ENCODE measurements around the gene DNAJC6.

Gene DNAJC6

DNA sequence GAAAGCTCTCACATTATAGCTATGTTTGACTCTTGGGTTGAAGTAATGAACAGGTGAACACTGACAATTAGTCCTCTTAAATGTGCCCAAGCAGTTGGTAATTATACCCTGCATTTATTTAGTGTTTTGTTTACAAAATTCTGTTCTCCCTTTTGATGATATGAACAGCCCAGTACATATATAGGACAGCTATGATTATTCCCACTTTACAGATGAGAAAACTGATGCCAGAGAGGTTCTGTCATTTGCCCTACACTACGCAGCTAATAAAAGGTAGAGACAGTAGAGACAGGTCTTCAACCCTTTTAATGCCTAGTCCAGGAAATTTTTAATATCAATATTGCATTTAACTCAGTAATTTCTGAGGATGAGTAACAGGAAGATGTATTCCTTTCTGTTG is 46.1 kb upstream of the DNAJC6 start:
- Histone ChIP-seq H3K9me3 (ENCODE audit: insufficient read depth, low read depth, low read length) (no peaks in the 10 kb centered on the region), H3F3A (ENCODE audit: low read depth) (no peaks in the 10 kb centered on the region), H3K27me3 (ENCODE audit: insufficient read depth, low read length, poor library complexity, severe bottlenecking) (no peaks in the 10 kb centered on the region), H3K4me2 (ENCODE audit: low read depth, low read length, poor library complexity, severe bottlenecking) (no peak overlapping the region), H3K4me1 (ENCODE audit: insufficient read depth, low read length, poor library complexity, severe bottlenecking) (peaks cover 19% of the 10 kb centered on the region), H3K79me2 (ENCODE audit: insufficient read depth, low read length) (no peaks in the 10 kb centered on the region), H3K9ac (ENCODE audit: low read depth, low read length, poor library complexity, severe bottlenecking) (no peak overlapping the region), H3K4me3 (ENCODE audit: low read length, poor library complexity, severe bottlenecking) (no peak overlapping the region), H3K36me3 (ENCODE audit: insufficient read depth, low read length) (no peaks in the 10 kb centered on the region), H4K20me1 (ENCODE audit: insufficient read depth, low read length, poor library complexity, severe bottlenecking) (no peaks in the 10 kb centered on the region), H3K9me2 (replicated peaks; ENCODE audit: low read depth, low read length) (no peaks in the 10 kb centered on the region), H2AFZ (ENCODE audit: low read length) (no peak overlapping the region)
- TF ChIP-seq, protein P1, sequence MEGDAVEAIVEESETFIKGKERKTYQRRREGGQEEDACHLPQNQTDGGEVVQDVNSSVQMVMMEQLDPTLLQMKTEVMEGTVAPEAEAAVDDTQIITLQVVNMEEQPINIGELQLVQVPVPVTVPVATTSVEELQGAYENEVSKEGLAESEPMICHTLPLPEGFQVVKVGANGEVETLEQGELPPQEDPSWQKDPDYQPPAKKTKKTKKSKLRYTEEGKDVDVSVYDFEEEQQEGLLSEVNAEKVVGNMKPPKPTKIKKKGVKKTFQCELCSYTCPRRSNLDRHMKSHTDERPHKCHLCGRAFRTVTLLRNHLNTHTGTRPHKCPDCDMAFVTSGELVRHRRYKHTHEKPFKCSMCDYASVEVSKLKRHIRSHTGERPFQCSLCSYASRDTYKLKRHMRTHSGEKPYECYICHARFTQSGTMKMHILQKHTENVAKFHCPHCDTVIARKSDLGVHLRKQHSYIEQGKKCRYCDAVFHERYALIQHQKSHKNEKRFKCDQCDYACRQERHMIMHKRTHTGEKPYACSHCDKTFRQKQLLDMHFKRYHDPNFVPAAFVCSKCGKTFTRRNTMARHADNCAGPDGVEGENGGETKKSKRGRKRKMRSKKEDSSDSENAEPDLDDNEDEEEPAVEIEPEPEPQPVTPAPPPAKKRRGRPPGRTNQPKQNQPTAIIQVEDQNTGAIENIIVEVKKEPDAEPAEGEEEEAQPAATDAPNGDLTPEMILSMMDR (conservative IDR thresholded peaks at IDR 0.05; ENCODE audit: low read length): no peak
- no peak for TF ChIP-seq EZH2phosphoT487 (IDR thresholded peaks at IDR 0.05; ENCODE audit: borderline replicate concordance)

DNA sequence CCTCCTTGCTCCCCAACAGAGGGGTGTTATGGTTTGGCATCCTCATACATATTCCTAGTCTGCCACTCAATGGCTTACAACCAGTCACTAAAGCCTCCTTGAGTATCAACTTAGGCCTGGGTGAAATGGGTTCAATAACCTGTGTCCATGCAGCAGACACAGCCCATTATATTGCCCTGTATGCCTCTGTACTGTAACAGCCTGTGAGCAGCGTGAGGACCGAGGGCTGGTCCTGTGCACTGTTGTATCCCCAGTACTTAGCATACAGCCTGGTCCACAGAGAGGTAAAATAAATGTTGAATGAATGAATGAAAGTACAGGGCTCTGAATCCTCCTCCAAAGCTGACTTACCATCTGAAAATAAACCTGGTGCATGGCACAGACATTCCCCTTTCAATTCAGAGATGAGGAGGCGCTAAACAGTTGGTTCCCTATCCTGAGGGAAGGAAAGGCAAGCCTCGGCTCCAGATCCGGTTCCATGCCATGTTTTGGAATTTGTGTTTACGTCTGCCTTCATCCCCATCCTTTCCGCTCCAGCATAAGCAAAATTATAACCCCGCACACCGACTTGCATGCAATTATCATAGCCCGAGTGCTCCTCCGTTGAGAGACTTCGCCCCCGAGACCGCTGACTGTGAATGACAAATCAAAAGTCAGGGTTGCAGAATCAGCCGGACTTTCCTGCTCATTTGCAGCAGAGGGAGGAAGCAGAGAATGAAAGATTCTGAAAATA is 45.0 kb upstream of the DNAJC6 start:
- no peak overlapping the region for H2AFZ ChIP-seq (ENCODE audit: low read length)
- TF ChIP-seq, protein P1 (conservative IDR thresholded peaks at IDR 0.05; ENCODE audit: low read length): no peak
- no peak for TF ChIP-seq EZH2phosphoT487 (IDR thresholded peaks at IDR 0.05; ENCODE audit: borderline replicate concordance)
- H3K79me2 ChIP-seq (ENCODE audit: insufficient read depth, low read length): no peaks in the 10 kb centered on the region

DNA sequence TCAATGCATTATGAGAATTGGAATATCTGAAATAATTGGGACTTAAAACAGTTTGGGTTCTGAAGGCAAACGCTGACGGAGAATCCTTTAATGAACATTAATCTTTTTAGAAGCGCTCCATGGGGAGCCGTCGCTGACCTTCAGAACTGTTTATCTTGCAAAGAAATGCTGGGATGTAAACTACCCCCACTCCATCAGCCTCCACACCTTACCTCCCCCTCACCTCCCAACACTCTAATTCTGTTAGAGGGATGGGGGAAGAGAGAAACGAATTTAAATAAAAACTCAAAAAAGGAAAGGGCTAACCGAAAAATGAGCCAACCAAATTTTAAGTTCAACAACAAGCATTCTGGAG is 44.1 kb upstream of the DNAJC6 start:
- peaks cover 4% of the 10 kb centered on the region for H3K4me1 ChIP-seq (ENCODE audit: insufficient read depth, low read length, poor library complexity, severe bottlenecking)
- no peak overlapping the region for H2AFZ ChIP-seq (ENCODE audit: low read length)
- no peaks in the 10 kb centered on the region for H3K79me2 ChIP-seq (ENCODE audit: insufficient read depth, low read length)
- H3K9ac ChIP-seq (ENCODE audit: low read depth, low read length, poor library complexity, severe bottlenecking): no peak overlapping the region
- H4K20me1 ChIP-seq (ENCODE audit: insufficient read depth, low read length, poor library complexity, severe bottlenecking): no peaks in the 10 kb centered on the region
- H3K9me2 ChIP-seq (replicated peaks; ENCODE audit: low read depth, low read length): no peaks in the 10 kb centered on the region
- no peaks in the 10 kb centered on the region for H3F3A ChIP-seq (ENCODE audit: low read depth)
- H3K4me3 ChIP-seq (ENCODE audit: low read length, poor library complexity, severe bottlenecking): no peak overlapping the region
- no peaks in the 10 kb centered on the region for H3K27me3 ChIP-seq (ENCODE audit: insufficient read depth, low read length, poor library complexity, severe bottlenecking)
- TF ChIP-seq, protein P1 (conservative IDR thresholded peaks at IDR 0.05; ENCODE audit: low read length): no peak
- TF ChIP-seq EZH2phosphoT487 (IDR thresholded peaks at IDR 0.05; ENCODE audit: borderline replicate concordance): no peak
- H3K9me3 ChIP-seq (ENCODE audit: insufficient read depth, low read depth, low read length): no peaks in the 10 kb centered on the region
- no peak overlapping the region for H3K4me2 ChIP-seq (ENCODE audit: low read depth, low read length, poor library complexity, severe bottlenecking)
- H3K36me3 ChIP-seq (ENCODE audit: insufficient read depth, low read length): no peaks in the 10 kb centered on the region

More for the DNA sequence above, 45.0 kb upstream of the DNAJC6 start:
- Histone ChIP-seq H3K4me2 (ENCODE audit: low read depth, low read length, poor library complexity, severe bottlenecking) (no peak overlapping the region), H3K9me2 (replicated peaks; ENCODE audit: low read depth, low read length) (no peaks in the 10 kb centered on the region), H3K9me3 (ENCODE audit: insufficient read depth, low read depth, low read length) (no peaks in the 10 kb centered on the region), H4K20me1 (ENCODE audit: insufficient read depth, low read length, poor library complexity, severe bottlenecking) (no peaks in the 10 kb centered on the region), H3K4me3 (ENCODE audit: low read length, poor library complexity, severe bottlenecking) (no peak overlapping the region), H3K9ac (ENCODE audit: low read depth, low read length, poor library complexity, severe bottlenecking) (no peak overlapping the region), H3K4me1 (ENCODE audit: insufficient read depth, low read length, poor library complexity, severe bottlenecking) (peaks cover 13% of the 10 kb centered on the region), H3K27me3 (ENCODE audit: insufficient read depth, low read length, poor library complexity, severe bottlenecking) (no peaks in the 10 kb centered on the region), H3F3A (ENCODE audit: low read depth) (no peaks in the 10 kb centered on the region), H3K36me3 (ENCODE audit: insufficient read depth, low read length) (no peaks in the 10 kb centered on the region)
